GM18507 (cell line): Measurements from ENCODE around the gene KRT15.

ENCODE experiments used
- DNase-seq: peaks from one replicate; pipeline ENCODE4 v3.0.0; 2011; ENCODE audit warnings: low read depth; ENCODE audit not compliant: insufficient read length; ENCODE audit errors: extremely low spot score
- FAIRE-seq: peaks from 2 replicates; lab custom pipeline; 2011; peaks lifted over from hg19 to GRCh38; lab: Jason Lieb, UNC

Gene KRT15

DNA sequence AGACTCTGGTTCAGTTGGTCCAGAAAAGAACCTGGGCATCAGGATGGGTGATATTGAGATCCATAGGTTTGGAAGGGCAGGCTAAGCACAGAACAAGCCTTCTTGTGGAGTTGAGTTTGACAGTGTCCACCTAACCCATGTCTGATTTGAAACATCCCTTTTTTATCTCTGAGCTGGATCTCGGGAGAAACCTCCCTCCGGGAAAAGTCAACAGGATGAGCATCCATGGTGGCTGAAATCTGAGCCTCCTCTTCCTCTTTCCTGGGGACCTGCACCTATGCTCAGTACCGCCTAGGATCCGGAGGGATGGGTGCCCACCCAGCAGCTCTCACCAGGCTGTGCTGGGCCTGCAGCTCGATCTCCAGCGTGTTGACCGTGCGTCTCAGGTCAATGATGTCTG, 54.9 kb downstream of the KRT15 start:
- FAIRE-seq: no peak
- DNase-seq: no peak
